HCT116 (cell line): ENCODE measurements around the gene TMEM91. TPM values are rescaled to one million over a fixed set of nuclear protein-coding genes. Genes with fewer than 3 reads are reported as not detected.

Experiments used
- ATAC-seq: fragments of 200-7000 bp; cut with Tn5 transposase; 2 replicates; pipeline ENCODE4 v1.9.1; 2020; ENCODE audit warnings: mild to moderate bottlenecking, moderate library complexity
- BruUV-seq: library from RNA; stranded (reverse); fragments of 400-500 nt; replicated peaks from 2 replicates; lab custom pipeline; 2021; lab: Mats Ljungman, UMichigan
- CTCF ChIA-PET: fragments of 300-600 bp; sonication (Branson Sonifier 250); formaldehyde crosslinking; loops from one replicate; lab custom pipeline; 2021; ENCODE audit warnings: antibody characterized with exemption; lab: Charles Lee
- POLR2A ChIA-PET: fragments of 300-600, 350-600 bp; sonication (Branson Sonifier 250); formaldehyde crosslinking; loops from one replicate; lab custom pipeline; 2021; ENCODE audit warnings: antibody characterized with exemption; lab: Charles Lee
- RAD21 ChIA-PET, 2 experiments: fragments of 300-600 bp; sonication (Branson Sonifier 250); formaldehyde crosslinking; loops; one replicate each; lab custom pipeline; 2023; ENCODE audit warnings: low total read pairs in 2 of 2; ENCODE audit not compliant: uncharacterized antibody in 2 of 2, unreplicated experiment in 2 of 2, low non-redundant PET in 1 of 2; lab: Charles Lee
- DNase-seq: peaks from one replicate; pipeline ENCODE4 v3.0.0-alpha.2; 2010; ENCODE audit warnings: low read depth, low spot score
- H2AFZ ChIP-seq: fragments of 200-600 bp; shearing (Covaris generic), sonication (generic); 2 replicates; pipeline ENCODE4 v1.6.1; 2017; ENCODE audit warnings: low read depth, mixed run types, mixed read lengths, antibody characterized with exemption, low read length; ENCODE audit not compliant: poor library complexity, severe bottlenecking
- H3K27ac ChIP-seq: 2 replicates; pipeline ENCODE4 v1.5.1; 2012; ENCODE audit warnings: low read depth, low read length
- H3K27me3 ChIP-seq: fragments of 200-600 bp; sonication (generic); 2 replicates; pipeline ENCODE4 v1.6.1; 2016; ENCODE audit warnings: mixed run types, low read length, mixed read lengths; ENCODE audit not compliant: insufficient read depth
- H3K36me3 ChIP-seq, 2 experiments: fragments of 200-500 bp in 1 of 2; fragments of 200-600 bp in 1 of 2; sonication (Bioruptor generic) in 1 of 2; sonication (generic) in 1 of 2; 2 replicates each; pipeline versions ENCODE4 v1.5.1 to v1.6.1; 2014 to 2016; ENCODE audit warnings: low read length in 2 of 2, inconsistent platforms in 1 of 2, mixed read lengths in 1 of 2, mixed run types in 1 of 2; ENCODE audit not compliant: insufficient read depth in 2 of 2, control insufficient read depth in 1 of 2
- H3K4me1 ChIP-seq, 2 experiments: fragments of 200-600 bp in 1 of 2; sonication (generic) in 1 of 2; 2 replicates each; pipeline versions ENCODE4 v1.5.1 to v1.6.1; 2012 to 2017; ENCODE audit warnings: low read length in 2 of 2, inconsistent platforms in 1 of 2, mild to moderate bottlenecking in 1 of 2, mixed read lengths in 1 of 2, mixed run types in 1 of 2, moderate library complexity in 1 of 2; ENCODE audit not compliant: insufficient read depth in 2 of 2, control insufficient read depth in 1 of 2
- H3K4me2 ChIP-seq: fragments of 200-600 bp; sonication (generic); 2 replicates; pipeline ENCODE4 v1.6.1; 2017; ENCODE audit warnings: mixed run types, low read length, mixed read lengths
- H3K4me3 ChIP-seq, 2 experiments: fragments of 200-600 bp in 1 of 2; sonication (generic) in 1 of 2; replicated peaks in 1 of 2; 2 replicates each; pipeline ENCODE4 v1.5.1; 2011 to 2016; ENCODE audit warnings: low read length in 2 of 2, control low read depth in 1 of 2, low read depth in 1 of 2, mild to moderate bottlenecking in 1 of 2, mixed read lengths in 1 of 2, mixed run types in 1 of 2
- H3K79me2 ChIP-seq: fragments of 200-600 bp; sonication (generic); 2 replicates; pipeline ENCODE4 v1.6.1; 2017; ENCODE audit warnings: mild to moderate bottlenecking, mixed run types, low read length, moderate library complexity, mixed read lengths; ENCODE audit not compliant: insufficient read depth
- H3K9ac ChIP-seq: fragments of 200-600 bp; sonication (generic); 2 replicates; pipeline ENCODE4 v1.6.1; 2016; ENCODE audit warnings: low read length, mixed read lengths
- H3K9me2 ChIP-seq: fragments of 200-600 bp; sonication (generic), shearing (Covaris generic); 2 replicates; pipeline ENCODE4 v1.6.1; 2017; ENCODE audit warnings: mixed run types, mild to moderate bottlenecking, moderate library complexity; ENCODE audit not compliant: insufficient read depth
- H3K9me3 ChIP-seq, 2 experiments: fragments of 200-500 bp in 1 of 2; fragments of 200-600 bp in 1 of 2; sonication (Bioruptor generic) in 1 of 2; sonication (generic) in 1 of 2; 2 replicates each; pipeline ENCODE4 v1.6.1; 2014 to 2017; ENCODE audit warnings: low read length in 2 of 2, mixed read lengths in 2 of 2, inconsistent platforms in 1 of 2, low read depth in 1 of 2, mild to moderate bottlenecking in 1 of 2, mixed run types in 1 of 2, moderate library complexity in 1 of 2; ENCODE audit not compliant: control insufficient read depth in 1 of 2, insufficient read depth in 1 of 2
- H4K20me1 ChIP-seq: fragments of 200-600 bp; sonication (generic), shearing (Covaris generic); 2 replicates; pipeline ENCODE4 v1.6.1; 2017; ENCODE audit warnings: mixed run types, mild to moderate bottlenecking, moderate library complexity; ENCODE audit not compliant: insufficient read depth
- CBX3 ChIP-seq: IDR thresholded peaks from 2 replicates; pipeline ENCODE4 v1.6.1; 2012; ENCODE audit warnings: low read depth
- CEBPB ChIP-seq: IDR thresholded peaks from 2 replicates; pipeline ENCODE4 v1.6.1; 2012; ENCODE audit warnings: low read depth
- CTCF ChIP-seq, 3 experiments: fragments of 200-600 bp in 1 of 3; sonication (generic) in 1 of 3; IDR thresholded peaks in 2 of 3; conservative IDR thresholded peaks in 1 of 3; 2 replicates each; pipeline ENCODE4 v1.5.1; 2012 to 2017; ENCODE audit warnings: low read depth in 2 of 3, low read length in 2 of 3, antibody characterized with exemption in 1 of 3, borderline replicate concordance in 1 of 3, control low read depth in 1 of 3, mild to moderate bottlenecking in 1 of 3, mixed read lengths in 1 of 3, mixed run types in 1 of 3, moderate library complexity in 1 of 3; ENCODE audit not compliant: insufficient read depth in 1 of 3
- EGR1 ChIP-seq: IDR thresholded peaks from 2 replicates; pipeline ENCODE4 v1.6.1; 2012; ENCODE audit warnings: low read depth
- EZH2 ChIP-seq: fragments of 200-600 bp; sonication (generic); IDR thresholded peaks from 2 replicates; pipeline ENCODE4 v1.6.1; 2017; ENCODE audit warnings: antibody characterized with exemption, mixed run types
- EZH2phosphoT487 ChIP-seq: fragments of 200-600 bp; IDR thresholded peaks from 2 replicates; pipeline ENCODE4 v1.6.1; 2018; ENCODE audit warnings: antibody characterized with exemption, borderline replicate concordance
- FOSL1 ChIP-seq: IDR thresholded peaks from 2 replicates; pipeline ENCODE4 v1.6.1; 2012; ENCODE audit warnings: low read depth
- JUND ChIP-seq: IDR thresholded peaks from 2 replicates; pipeline ENCODE4 v1.6.1; 2012
- POLR2A ChIP-seq: IDR thresholded peaks from 2 replicates; pipeline ENCODE4 v1.7.0; 2011; ENCODE audit warnings: borderline replicate concordance; ENCODE audit not compliant: insufficient read depth, insufficient read length; ENCODE audit errors: extremely low read depth
- POLR2AphosphoS5 ChIP-seq: IDR thresholded peaks from 2 replicates; pipeline ENCODE4 v1.6.1; 2011; ENCODE audit warnings: mild to moderate bottlenecking, low read depth, low read length, moderate library complexity
- RAD21 ChIP-seq: IDR thresholded peaks from 2 replicates; pipeline ENCODE4 v1.6.1; 2012; ENCODE audit warnings: low read depth, mild to moderate bottlenecking
- SRF ChIP-seq: IDR thresholded peaks from 2 replicates; pipeline ENCODE4 v1.6.1; 2012; ENCODE audit warnings: low read depth
- YY1 ChIP-seq: IDR thresholded peaks from 2 replicates; pipeline ENCODE4 v1.6.1; 2011; ENCODE audit warnings: low read length, low read depth, moderate library complexity, mild to moderate bottlenecking; ENCODE audit not compliant: insufficient replicate concordance; ENCODE audit errors: extremely low read depth
- ZNF274 ChIP-seq: fragments of 200-500 bp; sonication (Bioruptor generic); IDR thresholded peaks from 2 replicates; pipeline ENCODE4 v1.6.1; 2014; ENCODE audit warnings: mild to moderate bottlenecking, low read depth, low read length, inconsistent platforms
- intact Hi-C: fragments of 100-400 bp; cut with micrococcal nuclease; formaldehyde crosslinking; loops from 2 replicates; pipeline ENCODE4 v1.10.0; 2022
- total RNA-seq: library from RNA; stranded (reverse); gene quantifications from one replicate; pipeline ENCODE4 v1.2.1, GENCODE V29; 2021; ENCODE audit not compliant: unreplicated experiment
- TF ChIP-seq, protein P1 (sequence below): IDR thresholded peaks from 2 replicates; pipeline ENCODE4 v1.6.1; 2012

The TMEM91 gene
- total RNA-seq, 1 experiment from 2014 or later = 4.4 TPM

DNA sequence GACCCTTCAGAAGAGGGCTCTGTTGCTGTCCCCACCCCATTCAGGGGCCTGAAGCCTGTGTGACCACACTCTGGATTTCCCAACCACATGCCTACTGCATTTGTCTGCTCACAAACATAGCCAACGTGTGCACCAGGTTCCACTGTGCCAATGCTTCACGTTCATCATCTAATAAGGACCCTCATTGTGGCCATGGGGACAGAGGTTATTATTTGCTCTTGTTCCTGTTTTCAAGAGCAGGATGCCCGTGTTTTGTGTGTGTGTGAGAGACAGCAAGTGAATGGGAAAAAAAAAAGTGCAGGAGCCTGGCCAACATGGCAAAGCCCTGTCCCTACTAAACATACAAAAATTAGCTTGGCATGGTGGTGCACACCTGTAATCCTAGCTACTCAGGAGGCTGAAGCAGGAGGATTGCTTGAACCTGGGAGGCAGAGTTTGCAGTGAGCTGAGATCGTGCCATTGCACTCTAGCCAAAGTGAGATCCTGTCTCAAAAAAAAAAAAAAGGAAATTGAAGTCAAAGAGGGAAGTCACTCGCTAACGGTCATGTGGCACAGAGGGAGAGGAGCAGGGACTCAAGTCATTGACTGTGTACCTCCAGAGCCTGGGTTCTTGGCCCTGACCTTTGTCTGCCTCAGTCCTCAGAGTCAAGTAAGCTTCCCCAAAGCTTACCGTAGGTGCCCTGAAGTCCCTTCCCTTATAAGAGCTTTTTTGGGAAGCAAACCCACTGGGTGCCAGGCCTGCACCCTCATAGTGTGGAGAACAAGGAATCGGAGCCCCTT lies 44.0 kb downstream of the TMEM91 start:
- Histone ChIP-seq H3K79me2 (no peaks in the 10 kb centered on the region), H3K4me2 (no peak overlapping the region), H3K9me3 (no peaks in the 10 kb centered on the region), H4K20me1 (no peaks in the 10 kb centered on the region), H3K27ac (no peak overlapping the region), H3K4me1 (no peaks in the 10 kb centered on the region), H3K27me3 (no peaks in the 10 kb centered on the region), H3K9me2 (no peaks in the 10 kb centered on the region), H2AFZ (no peak overlapping the region)
- CTCF ChIA-PET = no interaction called here
- ATAC-seq (no peak), DNase-seq (no peak)
- RAD21 ChIA-PET = no interaction called here
- POLR2A ChIA-PET = no interaction called here
- BruUV-seq = TSS peak; percentile 22
- TF ChIP-seq CBX3 (no peak), CEBPB (no peak), JUND (no peak), YY1 (no peak), CTCF (IDR thresholded peaks at IDR 0.05 in 2 of 3, conservative IDR thresholded peaks at IDR 0.05 in 1 of 3; ENCODE audit: borderline replicate concordance in 1 of 3, insufficient read depth in 1 of 3, low read depth in 2 of 3, low read length in 2 of 3) (no peak), FOSL1 (no peak)
- TF ChIP-seq, all 23 proteins: peak for 0
- no peak overlapping the region for H3K4me3 ChIP-seq
- intact Hi-C loops = no loop called here
- no peak overlapping the region for H3K9ac ChIP-seq
- peaks cover 3% of the 10 kb centered on the region in 2 experiments; a peak in 2 of 4 replicates for H3K36me3 ChIP-seq

- H4K20me1 ChIP-seq = no peaks in the 10 kb centered on the region
- intact Hi-C loops = no loop called here
- CTCF ChIA-PET = no interaction called here
- H3K36me3 ChIP-seq = peaks cover 3% of the 10 kb centered on the region in 2 experiments; a peak in 2 of 4 replicates
- no peaks in the 10 kb centered on the region for H3K9me2 ChIP-seq
- H3K4me2 ChIP-seq = no peak overlapping the region
- RAD21 ChIA-PET = no interaction called here
- no peaks in the 10 kb centered on the region for H3K9me3 ChIP-seq
- H3K27me3 ChIP-seq = no peaks in the 10 kb centered on the region
- H3K4me3 ChIP-seq = no peak overlapping the region
- ATAC-seq (no peak), DNase-seq (no peak)
- no peak overlapping the region for H2AFZ ChIP-seq
- no peak overlapping the region for H3K27ac ChIP-seq
- no peak overlapping the region for H3K9ac ChIP-seq
- no peaks in the 10 kb centered on the region for H3K79me2 ChIP-seq
- H3K4me1 ChIP-seq = no peaks in the 10 kb centered on the region
- POLR2A ChIA-PET = no interaction called here
- no TSS peak for BruUV-seq
- TF ChIP-seq, protein P1, sequence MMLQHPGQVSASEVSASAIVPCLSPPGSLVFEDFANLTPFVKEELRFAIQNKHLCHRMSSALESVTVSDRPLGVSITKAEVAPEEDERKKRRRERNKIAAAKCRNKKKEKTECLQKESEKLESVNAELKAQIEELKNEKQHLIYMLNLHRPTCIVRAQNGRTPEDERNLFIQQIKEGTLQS = no peak
- no peak for TF ChIP-seq ZNF274
- TF ChIP-seq POLR2AphosphoS5 = no peak
- no peak for TF ChIP-seq POLR2A
- TF ChIP-seq YY1 = no peak
- TF ChIP-seq RAD21 = no peak
- TF ChIP-seq CEBPB = no peak
- no peak for TF ChIP-seq EZH2
- no peak for TF ChIP-seq JUND
- no peak for TF ChIP-seq EZH2phosphoT487
- TF ChIP-seq EGR1 = no peak
- TF ChIP-seq SRF = no peak
Measured at GRCh38 chr19:41421314-41421713, 45.0 kb downstream of the TMEM91 start.
